NOMO-1 treated with DMSO at 0.1 percent for 48 hours (cell line): ENCODE results near the gene KRTAP5-3.

Experiments
- DNase-seq: peaks from one replicate; lab custom pipeline; 2025; ENCODE audit not compliant: unreplicated experiment; lab: John Stamatoyannopoulos, UW

Gene KRTAP5-3

DNA sequence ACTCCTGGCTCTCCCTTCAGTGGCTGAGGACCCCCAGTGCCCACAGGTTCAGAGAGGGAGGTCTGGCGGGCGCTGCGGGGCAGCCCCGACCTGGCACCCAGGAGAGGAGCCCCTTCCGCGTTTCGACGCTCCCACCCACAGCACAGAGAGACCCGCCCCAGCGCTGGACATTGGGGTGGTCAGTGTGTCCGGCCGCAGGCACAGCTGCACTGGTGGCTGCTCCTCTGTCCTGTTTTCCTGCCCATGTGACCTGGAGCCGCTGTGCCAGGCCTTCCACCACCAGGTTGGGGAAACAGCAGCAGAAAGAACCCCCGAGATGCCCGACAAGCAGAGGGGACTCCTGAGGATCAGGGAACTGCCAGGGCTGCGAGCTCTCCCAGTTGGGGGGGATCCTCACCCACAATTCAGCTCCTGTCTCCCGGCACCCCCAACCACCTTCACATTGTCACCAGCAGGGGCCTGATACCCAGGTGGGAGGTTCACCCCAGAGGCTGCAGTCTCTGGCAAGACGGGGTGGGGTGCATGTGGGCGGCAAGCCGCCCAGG is 35.0 kb upstream of the KRTAP5-3 start:
- DNase-seq, result no peak

DNA sequence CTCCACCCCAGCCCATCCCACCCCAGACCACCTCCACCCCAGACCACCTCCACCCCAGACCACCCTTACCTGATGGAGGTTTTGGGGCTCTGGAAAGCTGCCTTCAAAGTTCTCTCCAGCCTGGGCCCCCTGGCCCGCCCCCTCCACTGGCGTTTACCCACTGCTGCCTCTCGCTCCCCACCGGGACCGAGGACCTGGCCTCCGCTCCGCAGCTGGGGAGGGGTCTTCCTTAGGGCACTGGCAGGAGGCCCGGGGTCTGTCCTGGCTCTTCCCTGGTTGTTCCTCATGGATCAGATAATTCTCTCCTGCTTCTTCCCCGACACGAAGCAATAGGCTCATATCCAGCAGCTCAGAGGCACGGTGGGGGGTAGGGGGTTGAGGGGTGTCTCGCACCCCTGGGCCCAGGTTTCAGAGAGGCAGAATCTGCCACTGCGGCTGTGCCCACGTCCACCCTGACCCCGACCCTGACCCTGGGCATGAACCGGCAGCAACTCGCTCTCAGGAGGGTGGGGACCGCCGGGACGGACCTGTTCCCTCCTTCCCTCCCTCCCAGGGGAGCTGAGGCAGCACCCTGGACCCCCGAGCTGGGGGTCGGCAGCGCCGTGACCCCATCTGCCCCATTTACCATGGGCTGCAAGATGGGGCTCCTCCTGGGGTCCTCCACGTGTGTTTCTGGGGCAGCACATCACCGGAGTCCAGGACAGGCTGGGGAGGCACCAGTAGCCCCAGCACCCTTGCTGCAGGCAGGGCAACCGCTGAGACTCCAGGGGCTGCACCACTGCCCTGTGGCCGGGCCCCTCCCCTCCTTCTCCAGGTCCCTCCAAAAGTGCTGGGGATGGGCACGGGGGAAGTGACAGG is 34.3 kb upstream of the KRTAP5-3 start:
- no peak for DNase-seq

DNA sequence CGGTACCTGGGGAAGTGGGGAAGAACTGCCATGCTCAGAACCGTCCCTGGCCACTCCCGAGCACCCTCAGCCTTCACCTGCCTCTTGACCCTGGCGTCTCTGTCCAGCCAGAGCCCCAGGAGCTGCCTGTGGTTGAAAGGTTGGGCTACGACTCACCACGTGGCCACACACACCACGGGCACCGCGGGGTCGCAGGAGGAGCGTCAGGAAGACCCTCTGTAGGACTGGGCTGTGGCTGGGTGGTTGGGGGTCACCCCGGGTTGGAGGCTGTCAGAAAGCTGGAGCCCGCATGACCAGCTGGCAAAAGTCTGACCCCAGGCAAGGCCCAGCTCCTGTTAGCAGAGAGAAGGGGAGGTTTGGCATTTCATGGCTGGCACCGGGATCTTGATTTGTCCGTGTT is 32.8 kb upstream of the KRTAP5-3 start:
- DNase-seq, result no peak

DNA sequence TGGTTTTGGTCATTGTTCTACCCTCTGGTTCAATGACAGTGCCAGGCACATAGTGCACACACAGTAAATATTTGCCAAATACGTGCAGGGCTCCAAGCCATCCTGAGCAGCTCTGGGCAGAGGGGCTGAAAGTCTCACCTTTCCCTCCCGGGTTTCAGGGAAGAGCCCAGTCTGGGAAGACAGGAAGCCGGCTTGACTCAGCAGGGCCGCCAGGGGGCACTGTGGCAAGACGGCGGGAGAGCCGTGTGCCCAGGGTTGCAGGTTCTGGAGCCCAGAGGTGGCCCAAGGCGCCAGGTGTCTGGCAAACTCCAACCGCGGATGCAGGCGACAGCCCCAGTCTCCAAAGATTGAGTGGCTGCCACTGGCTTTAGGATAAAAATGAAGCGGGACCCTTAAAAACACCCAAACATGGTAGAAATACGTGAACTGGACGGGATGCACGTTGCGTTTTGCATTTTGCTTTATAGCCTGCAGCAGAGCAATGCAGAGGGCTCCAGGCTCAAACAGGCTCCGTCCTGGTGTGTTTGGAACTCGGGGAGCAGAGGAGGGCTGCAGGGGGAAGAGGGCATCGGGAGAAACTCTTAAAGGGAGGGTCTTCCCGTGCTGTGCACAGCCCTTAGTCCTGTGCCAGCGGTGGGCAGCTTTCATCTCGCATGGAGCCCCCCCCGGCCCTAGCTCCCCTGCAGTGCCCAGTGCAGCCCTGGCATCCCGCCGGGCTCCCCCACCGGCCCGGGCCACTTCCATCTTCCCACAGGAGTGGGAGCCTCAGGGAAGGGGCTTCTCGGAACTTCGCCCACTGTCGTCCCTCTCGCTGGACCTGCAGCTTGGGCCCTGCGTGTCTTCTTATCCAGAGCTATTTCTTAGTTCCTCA is 32.0 kb upstream of the KRTAP5-3 start:
- peak; percentile 1 for DNase-seq

DNA sequence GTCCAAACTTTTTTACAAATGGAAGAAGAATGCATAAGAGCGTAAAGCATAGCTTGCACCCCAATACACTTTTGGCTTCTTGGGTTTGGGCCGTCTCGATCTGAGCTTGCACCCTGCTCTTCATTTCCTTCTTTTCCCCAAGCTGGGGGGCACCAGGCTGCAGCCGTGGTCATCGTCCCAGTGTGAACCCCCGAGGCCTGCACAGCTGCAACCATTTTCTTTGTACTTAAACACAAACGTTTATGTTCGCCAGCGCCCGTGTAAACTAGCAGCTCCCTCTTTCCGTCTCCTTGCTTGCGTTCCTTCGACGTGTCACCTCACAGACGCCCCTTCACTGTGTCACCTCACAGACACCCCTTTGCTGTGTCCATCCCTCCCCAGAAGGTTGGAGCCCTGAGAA is 31.4 kb upstream of the KRTAP5-3 start:
- DNase-seq, result no peak

DNA sequence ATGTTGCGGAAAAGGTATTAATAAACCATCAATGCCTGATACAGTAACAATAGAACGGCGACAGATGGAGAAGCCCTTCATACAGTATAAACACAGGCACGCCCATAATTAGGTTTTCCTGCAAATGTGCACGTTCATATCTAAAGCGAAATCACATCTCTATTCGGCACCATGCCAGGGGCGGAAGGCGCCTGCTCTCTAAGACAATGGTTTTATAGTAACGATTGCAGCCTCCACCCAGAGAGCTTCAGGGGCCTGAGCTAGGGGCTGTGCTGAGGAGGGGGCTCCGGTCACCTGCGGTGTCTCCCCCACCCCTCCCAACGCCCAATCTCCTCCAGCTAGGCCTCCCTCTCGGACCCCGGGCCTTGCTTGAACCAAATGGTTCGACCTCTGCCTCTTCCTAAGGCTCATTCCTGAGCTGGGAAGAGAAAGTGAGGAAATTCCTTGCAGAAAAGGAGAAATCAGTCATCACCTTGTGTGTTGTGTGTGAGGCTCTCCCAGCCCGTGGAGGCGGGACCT is 30.9 kb upstream of the KRTAP5-3 start:
- no peak for DNase-seq

DNA sequence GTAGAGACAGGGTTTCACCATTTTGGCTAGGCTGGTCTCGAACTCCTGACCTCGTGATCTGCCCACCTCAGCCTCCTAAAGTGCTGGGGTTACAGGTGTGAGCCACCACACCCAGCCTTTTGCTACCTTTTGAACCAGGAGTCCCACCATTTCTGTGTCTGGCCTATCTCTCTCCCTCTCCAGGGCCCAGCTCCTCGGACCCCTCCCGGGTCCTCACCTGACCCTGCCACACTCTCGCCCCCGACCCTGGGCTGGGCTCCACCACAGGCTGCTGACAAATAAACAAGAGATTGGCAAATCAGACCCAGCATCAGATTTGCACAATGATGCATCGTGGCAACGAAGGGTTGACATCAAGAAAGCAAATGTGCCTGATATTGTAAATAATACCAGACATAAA is 30.1 kb upstream of the KRTAP5-3 start:
- no peak for DNase-seq

DNA sequence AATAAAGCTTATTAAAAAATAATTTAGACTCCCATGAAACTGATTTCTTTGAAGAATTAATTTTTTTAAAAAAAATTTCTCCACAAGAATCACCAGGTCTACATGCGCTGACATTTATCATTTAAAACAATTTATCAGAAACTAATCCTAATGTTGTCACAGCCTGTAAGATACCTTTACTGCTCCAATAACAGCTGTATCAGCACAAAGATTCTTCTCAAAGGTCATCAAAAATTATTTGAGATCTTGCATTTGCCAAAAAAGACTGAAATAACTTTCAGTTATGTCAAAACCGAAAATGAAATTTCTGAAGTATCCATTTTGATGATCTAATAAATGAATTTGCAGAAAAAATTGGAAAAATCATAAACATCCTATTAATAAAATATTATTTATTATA is 29.4 kb upstream of the KRTAP5-3 start:
- DNase-seq, result no peak

DNA sequence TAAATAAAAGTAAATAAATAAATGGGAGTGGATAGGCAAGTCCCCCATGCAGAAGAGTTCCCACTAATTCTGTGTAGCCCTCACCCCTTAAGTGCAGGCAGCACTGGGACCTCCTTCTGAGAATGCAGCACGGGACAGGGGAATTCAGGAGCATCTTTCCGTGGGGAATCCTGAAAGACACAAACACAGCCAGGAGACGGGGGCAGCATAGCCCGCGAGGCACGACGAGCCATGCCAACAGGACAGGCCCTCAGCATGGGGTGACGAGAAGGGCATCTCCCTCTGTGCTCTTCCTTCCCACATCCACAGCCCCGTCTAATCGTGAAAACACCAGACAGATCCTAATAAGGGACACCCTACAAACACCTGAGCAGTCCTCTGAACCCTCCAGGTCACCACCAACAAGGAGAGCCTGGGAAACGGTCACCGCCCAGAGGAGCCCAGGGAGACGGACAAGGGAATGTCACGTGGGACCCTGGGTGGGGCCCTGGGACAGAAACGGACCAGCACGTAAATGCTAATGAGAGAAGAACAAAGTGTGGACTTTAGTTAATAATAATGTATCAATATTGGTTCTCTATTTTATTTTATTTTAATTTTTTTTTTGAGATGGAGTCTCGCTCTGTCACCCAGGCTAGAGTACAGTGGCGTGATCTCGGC is 28.2 kb upstream of the KRTAP5-3 start:
- no peak for DNase-seq

DNA sequence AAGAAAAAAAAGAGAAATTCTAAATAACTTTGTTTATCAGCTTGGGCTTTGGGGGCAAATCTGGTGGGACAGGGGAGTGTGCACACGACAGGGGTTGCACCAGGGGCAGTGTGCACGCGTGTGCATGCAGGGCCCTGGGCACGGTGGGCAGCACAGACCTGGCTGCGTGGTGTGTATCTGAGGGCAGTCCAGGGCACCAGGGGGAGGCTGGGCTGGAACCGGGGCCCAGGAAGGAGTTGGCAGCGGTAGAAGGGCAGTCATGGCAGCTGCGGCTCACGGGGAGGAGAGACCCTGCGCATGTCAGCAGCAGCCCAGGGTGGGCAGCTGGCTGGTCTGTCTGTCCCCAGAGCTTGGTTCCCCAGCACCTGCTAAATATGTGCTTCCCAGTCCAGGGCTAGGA is 25.6 kb upstream of the KRTAP5-3 start:
- no peak for DNase-seq

DNA sequence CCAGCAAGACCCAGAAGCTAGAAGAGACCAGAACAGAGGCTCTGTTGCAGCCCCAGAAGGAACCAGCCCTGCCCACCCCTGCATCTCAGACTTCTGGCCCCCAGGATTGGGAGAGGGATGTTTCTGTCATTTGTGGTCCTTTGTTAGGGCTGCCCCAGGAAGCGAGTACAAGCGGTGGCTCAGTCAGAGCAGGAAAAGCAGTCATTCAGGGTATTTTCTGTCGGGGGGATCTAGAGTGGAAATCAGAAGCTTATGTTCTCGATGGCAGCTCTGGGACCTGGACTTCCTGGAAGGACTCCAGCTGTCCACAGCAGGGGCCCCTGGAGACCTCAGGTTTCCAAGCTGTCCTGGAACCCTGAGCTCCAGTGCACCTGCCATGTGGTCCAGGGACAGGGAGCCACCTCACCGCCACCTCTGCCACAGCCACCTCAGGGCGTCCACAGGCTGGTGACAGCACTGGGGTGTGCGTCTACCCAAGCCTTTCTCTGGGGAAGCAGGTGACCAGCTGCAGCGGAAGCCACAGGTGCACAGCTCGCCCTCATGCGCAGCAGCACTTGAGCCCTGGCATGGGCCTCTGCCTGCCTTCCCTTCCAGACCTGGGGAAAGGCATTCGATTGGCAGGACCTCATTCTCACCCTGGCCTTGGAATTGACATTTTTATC is 23.9 kb upstream of the KRTAP5-3 start:
- no peak for DNase-seq

DNA sequence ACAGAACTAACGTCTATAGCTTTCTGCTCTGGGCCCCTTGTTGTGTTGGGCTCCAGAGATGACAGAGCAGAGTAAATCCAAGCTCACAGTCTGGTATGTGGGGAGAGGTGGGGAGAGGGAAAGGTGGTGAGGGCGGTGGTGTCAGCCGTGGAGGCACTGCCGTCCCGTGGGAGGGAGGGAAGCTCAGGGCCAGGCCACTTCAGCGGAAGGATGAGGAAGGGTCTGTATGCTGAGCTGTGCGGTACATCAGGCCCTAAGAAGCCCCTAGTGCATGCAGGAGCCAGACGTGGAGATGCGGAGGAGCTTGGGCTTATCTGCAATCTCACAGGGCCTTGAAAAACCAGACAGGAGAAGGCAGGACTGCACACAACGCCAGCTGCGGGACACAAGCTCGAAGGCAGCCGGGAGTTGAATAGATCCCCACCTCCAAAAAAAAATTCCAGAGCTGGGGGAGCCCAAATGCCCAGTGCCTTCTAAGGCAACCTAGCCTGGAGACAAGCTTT is 22.9 kb upstream of the KRTAP5-3 start:
- no peak for DNase-seq

DNA sequence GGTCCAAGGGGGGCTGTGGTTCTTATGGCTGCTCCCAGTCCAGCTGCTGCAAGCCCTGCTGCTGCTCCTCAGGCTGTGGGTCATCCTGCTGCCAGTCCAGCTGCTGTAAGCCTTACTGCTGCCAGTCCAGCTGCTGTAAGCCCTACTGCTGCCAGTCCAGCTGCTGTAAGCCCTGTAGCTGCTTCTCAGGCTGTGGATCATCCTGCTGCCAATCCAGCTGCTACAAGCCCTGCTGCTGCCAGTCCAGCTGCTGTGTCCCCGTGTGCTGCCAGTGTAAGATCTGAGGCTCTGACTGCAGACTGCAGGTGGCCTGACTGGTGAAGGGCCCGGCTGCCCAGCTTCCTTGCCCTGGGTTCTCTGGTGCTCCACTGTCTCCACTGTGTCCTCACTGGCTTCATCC is 22.0 kb upstream of the KRTAP5-3 start:
- no peak for DNase-seq

DNA sequence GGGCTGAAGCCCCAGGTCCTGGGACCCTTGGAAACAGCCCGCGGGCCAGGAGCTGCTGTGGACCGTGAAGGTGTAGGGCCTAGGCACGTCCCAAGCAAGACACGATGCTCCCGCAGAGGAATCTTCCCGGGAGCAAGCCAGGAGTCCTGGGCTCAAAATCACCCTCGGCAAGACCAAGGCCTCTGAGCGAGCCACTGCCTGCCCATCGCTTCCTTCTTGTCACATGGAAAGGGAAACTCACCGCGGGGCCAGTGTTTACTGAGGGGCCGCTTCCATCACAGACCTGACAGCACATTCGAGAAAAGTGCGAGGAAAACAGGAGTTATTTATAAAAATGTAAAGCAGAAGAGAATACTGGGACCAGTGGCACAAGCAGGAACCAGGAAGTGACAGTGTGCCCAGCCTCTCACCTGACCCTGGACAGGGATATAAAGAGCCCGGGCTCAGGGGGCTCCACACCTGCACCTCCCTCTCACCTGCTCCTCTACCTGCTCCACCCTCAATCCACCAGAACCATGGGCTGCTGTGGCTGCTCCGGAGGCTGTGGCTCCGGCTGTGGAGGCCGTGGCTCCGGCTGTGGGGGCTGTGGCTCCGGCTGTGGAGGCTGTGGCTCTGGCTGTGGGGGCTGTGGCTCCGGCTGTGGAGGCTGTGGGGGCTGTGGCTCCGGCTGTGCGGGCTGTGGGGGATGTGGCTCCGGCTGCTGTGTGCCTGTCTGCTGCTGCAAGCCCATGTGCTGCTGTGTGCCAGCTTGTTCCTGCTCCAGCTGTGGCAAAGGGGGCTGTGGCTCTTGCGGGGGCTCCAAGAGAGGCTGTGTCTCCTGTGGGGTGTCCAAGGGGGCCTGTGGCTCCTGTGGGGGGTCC is 21.3 kb upstream of the KRTAP5-3 start, which contains the start of gene KRTAP5-5:
KRTAP5-5 (plus strand) TSS at position 450 of the 860 bp plus-strand sequence; CDS start at position 516, 66 bp downstream.
- DNase-seq, result no peak

DNA sequence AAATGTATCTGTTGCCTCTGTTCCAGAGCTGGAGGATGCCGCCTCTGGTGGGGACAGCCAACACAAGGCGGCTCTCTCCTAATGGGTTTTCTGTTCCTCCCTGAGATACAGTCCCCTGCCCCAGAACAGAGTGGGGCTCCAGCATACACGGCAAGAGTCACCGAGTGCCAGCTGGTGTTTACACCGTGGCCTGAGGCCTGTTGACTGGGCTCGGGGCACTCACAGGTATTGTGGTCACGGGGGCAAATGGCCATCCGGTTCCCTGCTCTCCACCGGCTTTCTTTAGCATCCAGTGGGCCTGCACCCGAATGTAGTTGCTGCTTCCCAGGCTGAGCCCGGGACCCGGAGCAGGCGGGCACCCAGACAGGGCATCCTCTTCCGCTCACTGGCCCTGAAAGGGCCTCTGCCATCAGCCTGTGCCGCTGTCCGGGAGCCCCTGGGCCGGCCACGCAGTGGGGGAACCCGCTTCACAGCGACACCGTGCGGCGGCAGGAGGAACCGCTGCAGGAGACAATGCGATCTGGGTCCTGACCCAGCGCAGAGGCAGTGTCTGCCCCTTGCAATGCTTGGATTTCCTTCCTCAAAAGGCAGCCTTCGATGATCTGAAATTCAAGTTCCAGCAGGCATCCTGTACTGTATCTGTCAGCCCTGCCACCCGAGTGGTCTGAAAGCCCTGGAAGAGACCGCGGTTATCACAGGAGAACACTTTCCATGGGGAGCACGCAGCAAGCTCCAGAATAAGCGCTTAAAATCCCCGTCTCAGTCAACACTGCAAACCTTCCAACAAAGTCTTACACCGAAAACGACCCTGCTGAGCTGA is 20.5 kb upstream of the KRTAP5-3 start:
- peak; percentile 49 for DNase-seq

DNA sequence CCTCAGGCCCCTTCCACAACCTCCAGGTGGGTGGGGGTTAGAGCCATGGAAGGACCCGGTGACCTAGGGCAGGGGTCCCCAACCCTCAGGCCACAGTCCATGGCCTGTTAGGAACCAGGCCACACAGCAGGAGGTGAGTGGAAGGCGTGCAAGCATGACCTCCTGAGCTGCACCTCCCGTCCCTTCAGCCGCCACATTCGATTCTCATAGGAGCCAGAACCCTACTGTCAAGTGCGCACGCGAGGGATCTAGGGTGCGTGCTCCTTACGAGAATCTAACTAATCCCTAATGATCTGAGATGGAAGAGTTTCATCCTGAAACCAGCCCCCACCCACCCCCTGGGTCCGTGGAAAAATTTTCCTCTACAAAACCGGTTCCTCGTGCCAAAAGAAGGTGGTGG is 17.3 kb upstream of the KRTAP5-3 start:
- DNase-seq, result no peak

DNA sequence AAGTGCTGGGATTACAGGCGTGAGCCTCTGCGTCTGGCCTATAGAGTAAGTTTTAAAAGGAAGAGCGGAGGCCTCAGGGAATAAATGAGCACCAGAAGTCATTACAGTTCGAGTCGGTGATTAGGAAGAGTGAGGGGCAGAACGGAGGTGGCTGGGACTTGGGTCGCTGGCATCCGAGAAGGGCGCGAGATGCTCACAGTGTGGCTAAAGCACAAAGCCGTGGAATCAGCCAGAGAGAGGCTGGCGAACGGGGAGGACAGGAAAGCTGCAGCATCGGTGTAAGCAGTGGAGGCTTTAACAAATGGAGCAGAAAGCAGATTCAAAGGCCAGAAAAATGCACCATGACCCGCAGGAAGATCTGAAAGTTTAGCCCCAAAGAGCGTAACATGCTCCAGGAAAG is 16.4 kb upstream of the KRTAP5-3 start:
- DNase-seq, result no peak

DNA sequence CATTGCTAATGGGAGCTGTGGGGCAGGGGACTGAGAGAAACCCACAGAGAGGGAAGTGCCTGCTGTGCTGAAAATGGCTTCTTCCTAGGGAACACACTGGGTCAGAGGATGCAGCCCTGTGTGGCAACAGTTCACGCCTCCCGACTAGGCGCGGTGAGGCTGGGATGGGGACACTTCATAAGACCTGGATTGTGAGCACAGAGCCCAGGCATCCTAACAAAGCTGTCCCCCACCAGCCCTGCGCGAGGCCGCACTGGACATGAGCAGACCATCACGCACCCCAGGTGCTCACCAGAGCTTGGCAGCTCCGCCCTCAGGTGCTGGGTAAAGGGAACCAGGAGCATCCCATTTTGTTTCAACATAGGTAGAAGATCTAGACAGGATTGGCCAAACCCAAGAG is 15.5 kb upstream of the KRTAP5-3 start:
- no peak for DNase-seq

DNA sequence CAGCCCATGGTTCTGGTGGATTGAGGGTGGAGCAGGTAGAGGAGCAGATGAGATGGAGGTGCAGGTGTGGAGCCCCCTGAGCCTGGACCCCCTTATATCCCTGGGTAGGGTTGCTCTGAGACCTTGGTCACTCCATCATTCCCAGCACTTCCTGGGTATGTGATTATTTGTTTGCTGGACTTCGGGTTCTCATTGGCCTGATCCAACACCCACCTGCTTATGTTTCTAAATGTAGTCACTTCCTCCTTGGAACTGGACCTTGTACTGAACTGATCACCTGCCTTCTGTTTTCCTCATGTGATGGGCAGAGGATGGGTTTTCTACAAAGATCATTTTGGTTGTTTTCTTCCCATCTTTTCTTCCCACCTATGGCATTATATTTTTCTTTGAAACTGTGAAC is 13.8 kb upstream of the KRTAP5-3 start, which contains the start of gene KRTAP5-4:
KRTAP5-4 (minus strand) TSS at position 53 of the 400 bp plus-strand sequence; CDS start at position 8, 45 bp downstream.
- DNase-seq, result no peak
